Chondrocyte (in vitro differentiated cells): ENCODE results near the gene SNX19. TPM values are rescaled to one million over a fixed set of nuclear protein-coding genes. Genes with fewer than 3 reads are reported as not detected.

Source experiments
- DNase-seq: peaks from one replicate; pipeline ENCODE4 v3.0.0; 2021; ENCODE audit warnings: mixed read lengths, low spot score
- H3K27ac Mint-ChIP-seq: one replicate; pipeline ENCODE4 v1.8.0; 2021; ENCODE audit warnings: mild to moderate bottlenecking, moderate library complexity, mixed read lengths; ENCODE audit not compliant: unreplicated experiment
- H3K27me3 Mint-ChIP-seq: 2 replicates; pipeline ENCODE4 v1.8.0; 2021; ENCODE audit warnings: low read depth, mixed read lengths
- H3K36me3 Mint-ChIP-seq: 2 replicates; pipeline ENCODE4 v1.8.0; 2021; ENCODE audit warnings: low read depth, mixed read lengths
- H3K4me1 Mint-ChIP-seq: 2 replicates; pipeline ENCODE4 v1.8.0; 2021; ENCODE audit warnings: low read depth, mild to moderate bottlenecking, mixed read lengths
- H3K4me3 Mint-ChIP-seq: one replicate; pipeline ENCODE4 v1.8.0; 2021; ENCODE audit warnings: mild to moderate bottlenecking, moderate library complexity, mixed read lengths; ENCODE audit not compliant: unreplicated experiment
- H3K9me3 Mint-ChIP-seq: 2 replicates; pipeline ENCODE4 v1.8.0; 2021; ENCODE audit warnings: low read depth, mixed read lengths
- total RNA-seq: library from RNA; stranded (reverse); gene quantifications from 3 replicates; pipeline ENCODE4 v1.2.1, GENCODE V29; 2021
- TF ChIP-seq, protein P1 (sequence below): fragments of 200-600 bp; sonication (generic); IDR thresholded peaks from 2 replicates; pipeline ENCODE4 v1.5.0; 2021; ENCODE audit warnings: antibody characterized with exemption, mild to moderate bottlenecking, moderate library complexity

SNX19 gene
- total RNA-seq, 1 donor from 2014 or later, result 55.8 TPM

- TF ChIP-seq, protein P1, sequence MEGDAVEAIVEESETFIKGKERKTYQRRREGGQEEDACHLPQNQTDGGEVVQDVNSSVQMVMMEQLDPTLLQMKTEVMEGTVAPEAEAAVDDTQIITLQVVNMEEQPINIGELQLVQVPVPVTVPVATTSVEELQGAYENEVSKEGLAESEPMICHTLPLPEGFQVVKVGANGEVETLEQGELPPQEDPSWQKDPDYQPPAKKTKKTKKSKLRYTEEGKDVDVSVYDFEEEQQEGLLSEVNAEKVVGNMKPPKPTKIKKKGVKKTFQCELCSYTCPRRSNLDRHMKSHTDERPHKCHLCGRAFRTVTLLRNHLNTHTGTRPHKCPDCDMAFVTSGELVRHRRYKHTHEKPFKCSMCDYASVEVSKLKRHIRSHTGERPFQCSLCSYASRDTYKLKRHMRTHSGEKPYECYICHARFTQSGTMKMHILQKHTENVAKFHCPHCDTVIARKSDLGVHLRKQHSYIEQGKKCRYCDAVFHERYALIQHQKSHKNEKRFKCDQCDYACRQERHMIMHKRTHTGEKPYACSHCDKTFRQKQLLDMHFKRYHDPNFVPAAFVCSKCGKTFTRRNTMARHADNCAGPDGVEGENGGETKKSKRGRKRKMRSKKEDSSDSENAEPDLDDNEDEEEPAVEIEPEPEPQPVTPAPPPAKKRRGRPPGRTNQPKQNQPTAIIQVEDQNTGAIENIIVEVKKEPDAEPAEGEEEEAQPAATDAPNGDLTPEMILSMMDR, result no peak
- Mint-ChIP-seq H3K36me3 (peaks cover 3% of the 10 kb centered on the region), H3K4me3 (peak overlapping the region; percentile 27), H3K27ac (peak overlapping the region; percentile 85), H3K27me3 (no peaks in the 10 kb centered on the region), H3K9me3 (peaks cover 10% of the 10 kb centered on the region), H3K4me1 (peaks cover 42% of the 10 kb centered on the region)
- DNase-seq, result no peak
Observed at GRCh38 chr11:130847517-130847916, 68.8 kb downstream of the SNX19 start.

DNA sequence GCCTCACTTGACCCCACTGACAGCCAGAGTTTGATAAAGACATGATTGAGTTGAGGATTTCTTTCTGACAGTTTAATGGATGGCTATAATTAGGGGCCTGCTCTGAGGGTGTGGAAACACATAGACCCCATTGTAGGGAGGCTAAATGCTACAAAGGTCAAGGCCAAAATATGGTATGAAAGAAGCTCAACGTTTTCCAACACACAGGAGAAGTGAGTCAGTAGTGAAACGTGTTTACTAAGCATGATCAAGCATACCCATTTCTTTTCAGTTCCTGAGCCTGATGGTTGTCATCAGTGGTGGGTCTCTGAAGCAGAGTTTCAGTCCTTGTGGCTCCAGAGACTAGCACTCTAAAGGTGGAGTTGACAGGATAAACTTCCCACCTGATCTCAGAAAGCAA is 69.7 kb downstream of the SNX19 start:
- peaks cover 51% of the 10 kb centered on the region for H3K4me1 Mint-ChIP-seq
- H3K27ac Mint-ChIP-seq, result peak overlapping the region; percentile 85
- H3K36me3 Mint-ChIP-seq, result peaks cover 3% of the 10 kb centered on the region
- no peak overlapping the region for H3K4me3 Mint-ChIP-seq
- H3K9me3 Mint-ChIP-seq, result peaks cover 12% of the 10 kb centered on the region
- DNase-seq, result no peak
- TF ChIP-seq, protein P1, result no peak
- H3K27me3 Mint-ChIP-seq, result no peaks in the 10 kb centered on the region

- no peak for DNase-seq
- TF ChIP-seq, protein P1, result no peak
- Mint-ChIP-seq H3K9me3 (peaks cover 7% of the 10 kb centered on the region), H3K27me3 (no peaks in the 10 kb centered on the region), H3K36me3 (peaks cover 2% of the 10 kb centered on the region), H3K4me3 (peak overlapping the region; percentile 46), H3K27ac (peak overlapping the region; percentile 97), H3K4me1 (peaks cover 66% of the 10 kb centered on the region)
Observed at GRCh38 chr11:130842001-130842400, 74.3 kb downstream of the SNX19 start.

GRCh38 chr11:130840679-130841078 is 75.6 kb downstream of the SNX19 start:
- Mint-ChIP-seq H3K36me3 (peaks cover 6% of the 10 kb centered on the region), H3K4me1 (peaks cover 54% of the 10 kb centered on the region), H3K27me3 (no peaks in the 10 kb centered on the region), H3K27ac (peak overlapping the region; percentile 93), H3K9me3 (peaks cover 11% of the 10 kb centered on the region), H3K4me3 (no peak overlapping the region)
- TF ChIP-seq, protein P1, result no peak
- no peak for DNase-seq

DNA sequence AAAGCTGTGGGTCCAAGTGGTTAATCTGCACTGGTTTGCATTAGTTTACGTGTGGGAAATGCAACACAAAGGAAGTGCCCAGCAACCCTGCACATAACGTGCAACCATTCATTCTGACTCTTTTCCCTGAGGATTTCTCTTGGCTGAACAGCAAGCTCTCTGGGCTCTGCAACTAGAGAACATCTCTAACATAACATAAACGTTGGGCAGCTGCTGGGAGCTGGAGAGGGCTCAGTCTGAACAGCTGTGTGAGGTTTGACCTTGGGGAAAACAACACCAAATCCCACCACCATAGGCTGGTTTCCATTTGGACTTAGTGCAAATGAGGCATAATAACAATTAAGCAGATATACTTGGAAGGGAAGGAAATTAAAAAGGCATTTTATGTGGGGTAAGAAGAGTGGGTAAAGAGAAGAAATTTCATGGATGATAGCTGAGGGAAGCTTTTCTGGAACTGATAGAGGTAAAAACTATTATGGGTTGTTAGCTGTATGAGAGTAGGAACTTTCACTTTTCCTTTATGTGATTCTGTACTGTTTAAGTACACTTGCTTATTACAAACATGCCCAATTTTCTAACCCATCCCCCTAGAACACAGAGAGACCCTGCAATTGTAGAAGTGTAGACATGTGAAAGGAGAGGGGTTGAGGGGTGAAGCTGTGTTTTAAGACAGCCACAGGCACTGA is 76.2 kb downstream of the SNX19 start:
- no peaks in the 10 kb centered on the region for H3K27me3 Mint-ChIP-seq
- H3K4me1 Mint-ChIP-seq, result peaks cover 54% of the 10 kb centered on the region
- TF ChIP-seq, protein P1, result no peak
- peaks cover 11% of the 10 kb centered on the region for H3K9me3 Mint-ChIP-seq
- no peak for DNase-seq
- peaks cover 6% of the 10 kb centered on the region for H3K36me3 Mint-ChIP-seq
- H3K27ac Mint-ChIP-seq, result peak overlapping the region; percentile 93
- peak overlapping the region; percentile 39 for H3K4me3 Mint-ChIP-seq
